Measurements from ENCODE around the gene SNRPA. TPM values are rescaled to one million over a fixed set of nuclear protein-coding genes. Genes with fewer than 3 reads are reported as not detected.

The SNRPA gene
- total RNA-seq, 1 experiment from 2014 or later: 102 TPM

GRCh38 chr19:40745402-40745780 is 5.6 kb upstream of the SNRPA start:
- intact Hi-C loops (cut with micrococcal nuclease; ENCODE audit: unreplicated experiment): no loop called here
- H3K27me3 Mint-ChIP-seq (ENCODE audit: unreplicated experiment): no peaks in the 10 kb centered on the region
- no peak overlapping the region for H3K4me3 Mint-ChIP-seq (ENCODE audit: low read depth, unreplicated experiment)
- no peak overlapping the region for H3K27ac Mint-ChIP-seq (ENCODE audit: unreplicated experiment)
- no TSS peak for BruUV-seq (replicated peaks)
- no peak for DNase-seq
- peaks cover 23% of the 10 kb centered on the region for H3K4me1 Mint-ChIP-seq (ENCODE audit: low read depth, unreplicated experiment)
- no peaks in the 10 kb centered on the region for H3K9me3 Mint-ChIP-seq (ENCODE audit: low read depth, unreplicated experiment)
- H3K36me3 Mint-ChIP-seq (ENCODE audit: insufficient read depth, unreplicated experiment): peaks cover 56% of the 10 kb centered on the region
- TF ChIP-seq CTCF (IDR thresholded peaks at IDR 0.05; ENCODE audit: unreplicated experiment): no peak
- CTCF ChIA-PET: interaction anchor here (0.6 to 0.9 kb wide), 2 partner anchors 14 to 112 kb away, joined by 3 read pairs; no protein-coding TSS in a partner anchor

GRCh38 chr19:40747536-40747935 is 3.5 kb upstream of the SNRPA start:
- Mint-ChIP-seq H3K4me3 (ENCODE audit: low read depth, unreplicated experiment) (no peak overlapping the region), H3K27ac (ENCODE audit: unreplicated experiment) (no peak overlapping the region), H3K4me1 (ENCODE audit: low read depth, unreplicated experiment) (peaks cover 27% of the 10 kb centered on the region), H3K36me3 (ENCODE audit: insufficient read depth, unreplicated experiment) (peaks cover 59% of the 10 kb centered on the region), H3K9me3 (ENCODE audit: low read depth, unreplicated experiment) (no peaks in the 10 kb centered on the region), H3K27me3 (ENCODE audit: unreplicated experiment) (no peaks in the 10 kb centered on the region)
- intact Hi-C loops (cut with micrococcal nuclease; ENCODE audit: unreplicated experiment): no loop called here
- no peak for DNase-seq
- no TSS peak for BruUV-seq (replicated peaks)
- CTCF ChIA-PET: interaction anchor here (1.5 kb wide), 1 partner anchor 31 kb away, joined by 3 read pairs; no protein-coding TSS in a partner anchor
- no peak for TF ChIP-seq CTCF (IDR thresholded peaks at IDR 0.05; ENCODE audit: unreplicated experiment)

GRCh38 chr19:40750058-40750873 is 737 bp upstream of the SNRPA start, which contains the start of gene ACTMAP:
TSS of gene ACTMAP (minus strand) at chr19:40750477. CDS start at chr19:40749803, 674 bp downstream.
- CTCF ChIA-PET: interaction anchor here (0.6 to 1.5 kb wide), 5 partner anchors 8 to 402 kb away, joined by 3 to 10 read pairs (median 6); partner anchors contain the start of genes C19orf47, COQ8B, ITPKC and PLD3
- Mint-ChIP-seq H3K9me3 (ENCODE audit: low read depth, unreplicated experiment) (no peaks in the 10 kb centered on the region), H3K4me3 (ENCODE audit: low read depth, unreplicated experiment) (peak within 1 kb of the TSS; percentile 84), H3K36me3 (ENCODE audit: insufficient read depth, unreplicated experiment) (peaks cover 66% of the 10 kb centered on the region), H3K27ac (ENCODE audit: unreplicated experiment) (peak within 1 kb of the TSS; percentile 92), H3K27me3 (ENCODE audit: unreplicated experiment) (no peaks in the 10 kb centered on the region), H3K4me1 (ENCODE audit: low read depth, unreplicated experiment) (peaks cover 43% of the 10 kb centered on the region)
- intact Hi-C loops (cut with micrococcal nuclease; ENCODE audit: unreplicated experiment): loop anchor here (5.0 kb wide), 2 partner anchors 33 to 47 kb away; partner anchors contain the start of genes COQ8B, EGLN2 and ITPKC
- TF ChIP-seq CTCF (IDR thresholded peaks at IDR 0.05; ENCODE audit: unreplicated experiment): no peak
- DNase-seq: peak; percentile 99
- BruUV-seq (replicated peaks): TSS peak; percentile 91

GRCh38 chr19:40752257-40752781 is 1.3 kb downstream of the SNRPA start:
- intact Hi-C loops (cut with micrococcal nuclease; ENCODE audit: unreplicated experiment): loop anchor here (5.0 kb wide), 2 partner anchors 35 to 45 kb away; partner anchors contain the start of genes COQ8B, EGLN2 and ITPKC
- CTCF ChIA-PET: interaction anchor here (0.6 to 1.9 kb wide), 4 partner anchors 26 to 52 kb away, joined by 3 to 10 read pairs (median 4); partner anchors contain the start of gene RAB4B

More at GRCh38 chr19:40752257-40752781, 1.3 kb downstream of the SNRPA start:
- Mint-ChIP-seq H3K27me3 (ENCODE audit: unreplicated experiment) (no peaks in the 10 kb centered on the region), H3K36me3 (ENCODE audit: insufficient read depth, unreplicated experiment) (peaks cover 86% of the 10 kb centered on the region), H3K4me3 (ENCODE audit: low read depth, unreplicated experiment) (peak overlapping the region; percentile 84), H3K27ac (ENCODE audit: unreplicated experiment) (peak overlapping the region; percentile 92), H3K4me1 (ENCODE audit: low read depth, unreplicated experiment) (peaks cover 59% of the 10 kb centered on the region), H3K9me3 (ENCODE audit: low read depth, unreplicated experiment) (no peaks in the 10 kb centered on the region)
- no TSS peak for BruUV-seq (replicated peaks)
- no peak for TF ChIP-seq CTCF (IDR thresholded peaks at IDR 0.05; ENCODE audit: unreplicated experiment)
- DNase-seq: no peak

All from Calu3 (cell line).